Activated CD4-positive, alpha-beta T cell treated with anti-CD3 and anti-CD28 coated beads for 1 hour (primary cell): ENCODE results near the gene NFAM1.

ENCODE experiments used
- DNase-seq: peaks from one replicate; pipeline ENCODE4 v3.0.0-alpha.2; 2020

Gene NFAM1

GRCh38 chr22:42356533-42356932, 75.7 kb downstream of the NFAM1 start:
- no peak for DNase-seq

- DNase-seq, result no peak
Observed at GRCh38 chr22:42353883-42354727, 78.1 kb downstream of the NFAM1 start.

- no peak for DNase-seq
Observed at GRCh38 chr22:42350373-42350772, 81.8 kb downstream of the NFAM1 start.

- no peak for DNase-seq
Observed at GRCh38 chr22:42347281-42347824, 84.8 kb downstream of the NFAM1 start.

GRCh38 chr22:42346722-42347121, 85.5 kb downstream of the NFAM1 start:
- no peak for DNase-seq

GRCh38 chr22:42345458-42345857, 86.7 kb downstream of the NFAM1 start:
- DNase-seq, result no peak

- DNase-seq, result no peak
Observed at GRCh38 chr22:42344361-42344905, 87.8 kb downstream of the NFAM1 start.

- no peak for DNase-seq
Observed at GRCh38 chr22:42343531-42344081, 88.6 kb downstream of the NFAM1 start.

- DNase-seq, result no peak
Observed at GRCh38 chr22:42343121-42343454, 89.1 kb downstream of the NFAM1 start.

GRCh38 chr22:42342426-42343120, 89.6 kb downstream of the NFAM1 start:
- no peak for DNase-seq

- DNase-seq, result no peak
Observed at GRCh38 chr22:42341779-42342178, 90.4 kb downstream of the NFAM1 start.

GRCh38 chr22:42340829-42341383, 91.3 kb downstream of the NFAM1 start:
- no peak for DNase-seq

GRCh38 chr22:42340150-42340549, 92.1 kb downstream of the NFAM1 start:
- DNase-seq, result no peak

GRCh38 chr22:42338479-42338878, 93.7 kb downstream of the NFAM1 start:
- DNase-seq, result no peak

- no peak for DNase-seq
Observed at GRCh38 chr22:42337356-42337755, 94.8 kb downstream of the NFAM1 start.

GRCh38 chr22:42336527-42337227, 95.5 kb downstream of the NFAM1 start:
- no peak for DNase-seq

- DNase-seq, result no peak
Observed at GRCh38 chr22:42335839-42336378, 96.3 kb downstream of the NFAM1 start.

GRCh38 chr22:42334875-42335512, 97.2 kb downstream of the NFAM1 start:
- DNase-seq, result no peak

- DNase-seq, result no peak
Observed at GRCh38 chr22:42333544-42333943, 98.7 kb downstream of the NFAM1 start.

- DNase-seq, result no peak
Observed at GRCh38 chr22:42332089-42332488, 100.1 kb downstream of the NFAM1 start.

- DNase-seq, result no peak
Observed at GRCh38 chr22:42331014-42331413, 101.2 kb downstream of the NFAM1 start.
